Epidermal melanocyte (primary cell): Measurements from ENCODE around the gene MYCBP2.

Experiments used
- DNase-seq: peaks from one replicate; pipeline ENCODE4 v3.0.0; 2011; ENCODE audit warnings: low spot score; ENCODE audit not compliant: insufficient read length

Gene MYCBP2

GRCh38 chr13:77095288-77095687 lies 231.6 kb downstream of the MYCBP2 start:
- no peak for DNase-seq

GRCh38 chr13:77094773-77095172 lies 232.1 kb downstream of the MYCBP2 start:
- DNase-seq, result no peak

GRCh38 chr13:77093735-77094134 lies 233.2 kb downstream of the MYCBP2 start:
- no peak for DNase-seq

- DNase-seq, result no peak
These were observed 242.1 kb downstream of the MYCBP2 start for GRCh38 chr13:77084755-77085154.

GRCh38 chr13:77079902-77080413 lies 246.9 kb downstream of the MYCBP2 start:
- no peak for DNase-seq

- DNase-seq, result no peak
These were observed 259.4 kb downstream of the MYCBP2 start for GRCh38 chr13:77067519-77067918.

GRCh38 chr13:77065461-77066147 lies 261.3 kb downstream of the MYCBP2 start:
- DNase-seq, result no peak

- no peak for DNase-seq
These were observed 264.8 kb downstream of the MYCBP2 start for GRCh38 chr13:77062097-77062496.

GRCh38 chr13:77061362-77061761 lies 265.5 kb downstream of the MYCBP2 start:
- no peak for DNase-seq

GRCh38 chr13:77056886-77057285 lies 270.0 kb downstream of the MYCBP2 start:
- no peak for DNase-seq

- DNase-seq, result no peak
These were observed 270.5 kb downstream of the MYCBP2 start for GRCh38 chr13:77056382-77056781.

- no peak for DNase-seq
These were observed 271.7 kb downstream of the MYCBP2 start for GRCh38 chr13:77055158-77055557.

- DNase-seq, result no peak
These were observed 273.7 kb downstream of the MYCBP2 start for GRCh38 chr13:77053192-77053591.

- no peak for DNase-seq
These were observed 278.2 kb downstream of the MYCBP2 start for GRCh38 chr13:77048681-77049080.

GRCh38 chr13:77047649-77048343 lies 279.1 kb downstream of the MYCBP2 start:
- DNase-seq, result no peak

- DNase-seq, result no peak
These were observed 284.2 kb downstream of the MYCBP2 start for GRCh38 chr13:77042566-77043177.

- no peak for DNase-seq
These were observed 286.1 kb downstream of the MYCBP2 start for GRCh38 chr13:77040835-77041234.

GRCh38 chr13:77040076-77040475 lies 286.8 kb downstream of the MYCBP2 start:
- DNase-seq, result no peak

GRCh38 chr13:77038907-77039480 lies 287.9 kb downstream of the MYCBP2 start:
- DNase-seq, result no peak

- DNase-seq, result no peak
These were observed 290.6 kb downstream of the MYCBP2 start for GRCh38 chr13:77036279-77036678.

- DNase-seq, result no peak
These were observed 292.0 kb downstream of the MYCBP2 start for GRCh38 chr13:77034881-77035280.

GRCh38 chr13:77033717-77034302 lies 293.1 kb downstream of the MYCBP2 start:
- DNase-seq, result no peak
